ENCODE data around the gene REG4.

Gene REG4

DNA sequence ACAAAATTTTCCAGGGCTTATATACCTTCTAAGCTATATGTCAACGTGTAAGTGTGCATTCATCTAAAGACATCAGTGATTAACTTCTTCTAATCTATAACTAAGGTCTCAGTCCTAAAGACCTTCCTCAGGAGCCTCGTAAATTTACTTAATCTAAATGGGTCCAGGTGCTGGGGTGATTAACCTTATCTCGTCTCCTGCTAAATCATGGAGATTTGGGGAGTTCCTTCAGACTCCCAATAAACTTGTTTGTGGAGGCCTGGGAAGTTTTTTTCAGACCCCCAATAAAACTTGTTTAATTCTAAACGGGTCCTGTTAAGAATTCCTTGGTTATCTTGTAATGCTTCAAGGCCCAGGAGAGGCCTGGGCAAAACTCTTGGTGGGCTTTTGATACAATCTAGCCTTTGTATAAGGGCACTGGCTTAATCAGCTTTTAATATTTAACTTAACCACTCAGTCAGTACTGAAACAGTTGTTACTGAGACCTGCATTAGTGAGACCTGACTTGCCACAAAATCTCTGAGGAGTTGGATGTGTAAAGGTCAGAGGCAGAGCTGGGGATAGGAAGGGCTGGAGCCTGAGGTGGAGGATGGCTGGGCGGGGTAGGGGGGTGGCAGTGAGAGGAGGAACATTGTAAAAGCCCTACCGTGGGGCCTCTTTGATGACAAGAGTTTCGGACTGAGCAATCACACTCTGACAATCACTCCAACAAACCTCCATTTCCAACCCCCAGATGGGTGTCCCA is 36.3 kb downstream of the REG4 start:
- H3K4me1 Mint-ChIP-seq = no peaks in the 10 kb centered on the region
- H3K36me3 Mint-ChIP-seq = no peaks in the 10 kb centered on the region
- H3K27ac Mint-ChIP-seq = no peak overlapping the region
- DNase-seq (ENCODE audit: low spot score in 2 of 2) = no peak
- no peaks in the 10 kb centered on the region for H3K9me3 Mint-ChIP-seq
- no peak for ATAC-seq
- no peak overlapping the region for H3K4me3 Mint-ChIP-seq

DNA sequence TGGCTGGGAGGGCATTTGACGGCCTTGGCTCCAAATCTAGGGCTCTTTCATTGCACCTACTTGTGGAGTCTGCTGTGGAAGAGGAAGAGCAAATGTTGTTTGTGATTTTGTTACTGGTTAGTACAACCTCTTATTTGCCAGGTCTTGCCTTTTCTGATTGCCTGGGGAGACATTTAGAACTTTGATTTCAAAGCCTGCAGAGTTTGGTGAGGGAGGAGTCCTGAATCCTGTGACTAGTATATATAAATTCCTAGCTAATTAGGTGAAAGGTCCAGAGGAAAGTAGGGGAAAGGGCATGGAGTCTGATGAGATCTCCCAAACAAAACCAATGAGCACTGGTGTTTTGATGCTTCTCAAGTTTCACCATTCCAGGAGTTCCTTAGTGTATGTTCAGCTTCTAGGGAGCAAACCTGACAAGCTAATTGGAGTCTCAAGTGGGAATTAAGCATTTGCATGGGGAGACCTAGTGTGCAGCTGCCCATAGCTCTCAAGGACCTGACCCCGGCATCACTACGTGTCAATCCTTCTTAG is 37.5 kb downstream of the REG4 start:
- Mint-ChIP-seq H3K9me3 (no peaks in the 10 kb centered on the region), H3K4me1 (no peaks in the 10 kb centered on the region), H3K4me3 (no peak overlapping the region), H3K27ac (no peak overlapping the region), H3K36me3 (no peaks in the 10 kb centered on the region)
- ATAC-seq (no peak), DNase-seq (ENCODE audit: low spot score in 2 of 2) (no peak)

GRCh38 chr1:119772298-119772697 is 39.0 kb downstream of the REG4 start:
- no peak for ATAC-seq
- Mint-ChIP-seq H3K4me1 (no peaks in the 10 kb centered on the region), H3K36me3 (no peaks in the 10 kb centered on the region), H3K9me3 (no peaks in the 10 kb centered on the region), H3K27ac (no peak overlapping the region), H3K4me3 (no peak overlapping the region)
- DNase-seq (ENCODE audit: low spot score in 2 of 2) = no peak

GRCh38 chr1:119771770-119772169 is 39.5 kb downstream of the REG4 start:
- no peak for DNase-seq (ENCODE audit: low spot score in 2 of 2)
- no peak for ATAC-seq
- Mint-ChIP-seq H3K9me3 (no peaks in the 10 kb centered on the region), H3K36me3 (no peaks in the 10 kb centered on the region), H3K27ac (no peak overlapping the region), H3K4me3 (no peak overlapping the region), H3K4me1 (no peaks in the 10 kb centered on the region)

DNA sequence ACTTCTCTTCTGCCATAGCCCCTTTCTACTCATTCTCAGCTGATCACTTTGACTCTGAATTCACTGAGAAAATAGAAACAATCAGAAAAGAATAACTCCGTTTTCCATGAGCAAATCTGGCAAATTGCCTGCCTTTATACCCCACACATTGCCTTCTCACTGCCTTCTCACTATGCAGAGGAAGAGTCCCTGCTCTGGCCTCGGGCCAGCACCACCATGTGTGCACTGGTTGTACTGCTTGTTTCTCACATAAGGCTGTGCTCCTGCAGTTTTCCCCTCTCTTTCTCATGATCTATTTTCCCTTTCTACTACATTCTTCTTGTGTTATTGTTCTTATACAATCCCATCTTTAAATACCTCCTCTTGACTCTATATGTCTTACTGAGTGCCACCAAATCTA is 40.2 kb downstream of the REG4 start:
- Mint-ChIP-seq H3K9me3 (no peaks in the 10 kb centered on the region), H3K36me3 (no peaks in the 10 kb centered on the region), H3K4me3 (no peak overlapping the region), H3K4me1 (no peaks in the 10 kb centered on the region), H3K27ac (no peak overlapping the region)
- DNase-seq (ENCODE audit: low spot score in 2 of 2) = no peak
- no peak for ATAC-seq

GRCh38 chr1:119768778-119769177 is 42.5 kb downstream of the REG4 start, which contains the start of gene HMGCS2:
Gene HMGCS2 (minus strand): TSS chr1:119768905. CDS start chr1:119768844, 61 bp downstream.
- no peaks in the 10 kb centered on the region for H3K36me3 Mint-ChIP-seq
- ATAC-seq (peak; percentile 13), DNase-seq (ENCODE audit: low spot score in 2 of 2) (no peak)
- H3K4me3 Mint-ChIP-seq = no peak within 1 kb of the TSS
- H3K9me3 Mint-ChIP-seq = no peaks in the 10 kb centered on the region
- no peak within 1 kb of the TSS for H3K27ac Mint-ChIP-seq
- H3K4me1 Mint-ChIP-seq = no peaks in the 10 kb centered on the region

- H3K36me3 Mint-ChIP-seq = no peaks in the 10 kb centered on the region
- no peak overlapping the region for H3K27ac Mint-ChIP-seq
- H3K4me3 Mint-ChIP-seq = no peak overlapping the region
- no peak for DNase-seq (ENCODE audit: low spot score in 2 of 2)
- H3K4me1 Mint-ChIP-seq = no peaks in the 10 kb centered on the region
- ATAC-seq = no peak
- no peaks in the 10 kb centered on the region for H3K9me3 Mint-ChIP-seq
Measured at GRCh38 chr1:119767486-119767885, 43.8 kb downstream of the REG4 start.

DNA sequence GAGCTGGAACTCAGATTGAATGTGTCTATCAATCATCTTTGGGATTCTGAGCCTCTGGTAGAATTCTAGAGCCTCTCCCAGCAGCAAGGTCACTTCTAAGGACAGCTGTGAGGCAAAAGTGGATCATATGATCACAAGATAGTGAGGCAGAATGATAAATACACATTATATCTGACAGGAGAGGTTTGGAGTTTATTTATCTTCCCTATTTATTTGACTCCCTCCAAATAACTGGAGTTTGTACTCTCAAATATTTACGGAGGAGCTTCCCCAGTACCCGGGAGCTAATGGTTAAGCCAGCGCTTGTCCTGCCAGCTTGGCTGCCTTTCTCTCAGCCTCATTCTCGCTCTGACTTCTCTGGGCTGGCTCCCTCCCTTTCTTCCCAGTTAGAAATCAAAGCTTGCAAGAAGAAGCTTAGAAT is 44.9 kb downstream of the REG4 start:
- DNase-seq (ENCODE audit: low spot score in 2 of 2) (no peak), ATAC-seq (no peak)
- Mint-ChIP-seq H3K4me1 (no peaks in the 10 kb centered on the region), H3K27ac (no peak overlapping the region), H3K36me3 (no peaks in the 10 kb centered on the region), H3K4me3 (no peak overlapping the region), H3K9me3 (no peaks in the 10 kb centered on the region)

DNA sequence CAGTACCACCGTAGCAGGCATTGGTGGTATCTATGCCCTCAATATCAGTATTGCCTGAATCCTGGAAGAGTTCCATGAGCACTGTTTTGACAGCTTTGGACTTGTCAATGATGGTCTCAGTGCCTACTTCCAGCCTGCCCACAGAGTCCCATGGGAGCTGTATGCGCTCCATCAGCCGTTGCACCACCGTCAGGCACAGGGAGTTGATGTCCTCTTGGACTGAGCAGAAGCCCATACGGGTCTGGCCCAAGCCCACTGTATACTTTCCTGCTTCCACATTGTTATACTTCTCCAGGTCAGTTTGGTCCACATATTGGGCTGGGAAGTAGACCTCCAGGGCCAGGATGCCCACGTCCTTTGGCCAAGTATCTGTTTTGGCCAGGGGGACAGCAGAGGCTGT is 47.0 kb downstream of the REG4 start:
- ATAC-seq = no peak
- no peaks in the 10 kb centered on the region for H3K36me3 Mint-ChIP-seq

GRCh38 chr1:119762953-119763352 is 48.3 kb downstream of the REG4 start:
- Mint-ChIP-seq H3K27ac (no peak overlapping the region), H3K36me3 (no peaks in the 10 kb centered on the region), H3K4me1 (no peaks in the 10 kb centered on the region), H3K9me3 (no peaks in the 10 kb centered on the region), H3K4me3 (no peak overlapping the region)
- DNase-seq (ENCODE audit: low spot score in 2 of 2) (no peak), ATAC-seq (no peak)

More for the DNA sequence above, 47.0 kb downstream of the REG4 start:
- Mint-ChIP-seq H3K4me3 (no peak overlapping the region), H3K27ac (no peak overlapping the region), H3K4me1 (no peaks in the 10 kb centered on the region), H3K9me3 (no peaks in the 10 kb centered on the region)
- no peak for DNase-seq (ENCODE audit: low spot score in 2 of 2)

- Mint-ChIP-seq H3K27ac (no peak overlapping the region), H3K4me3 (no peak overlapping the region), H3K9me3 (no peaks in the 10 kb centered on the region), H3K4me1 (no peaks in the 10 kb centered on the region), H3K36me3 (no peaks in the 10 kb centered on the region)
- no peak for ATAC-seq
- no peak for DNase-seq (ENCODE audit: low spot score in 2 of 2)
Measured at GRCh38 chr1:119762409-119762808, 48.9 kb downstream of the REG4 start.

- Mint-ChIP-seq H3K27ac (no peak overlapping the region), H3K4me3 (no peak overlapping the region), H3K36me3 (no peaks in the 10 kb centered on the region), H3K4me1 (no peaks in the 10 kb centered on the region), H3K9me3 (no peaks in the 10 kb centered on the region)
- ATAC-seq (no peak), DNase-seq (ENCODE audit: low spot score in 2 of 2) (no peak)
Measured at GRCh38 chr1:119758584-119758983, 52.7 kb downstream of the REG4 start.

- Mint-ChIP-seq H3K4me1 (no peaks in the 10 kb centered on the region), H3K4me3 (no peak overlapping the region), H3K27ac (no peak overlapping the region), H3K36me3 (no peaks in the 10 kb centered on the region), H3K9me3 (no peaks in the 10 kb centered on the region)
- ATAC-seq = no peak
- no peak for DNase-seq (ENCODE audit: low spot score in 2 of 2)
Measured at GRCh38 chr1:119752592-119752991, 58.7 kb downstream of the REG4 start.

DNA sequence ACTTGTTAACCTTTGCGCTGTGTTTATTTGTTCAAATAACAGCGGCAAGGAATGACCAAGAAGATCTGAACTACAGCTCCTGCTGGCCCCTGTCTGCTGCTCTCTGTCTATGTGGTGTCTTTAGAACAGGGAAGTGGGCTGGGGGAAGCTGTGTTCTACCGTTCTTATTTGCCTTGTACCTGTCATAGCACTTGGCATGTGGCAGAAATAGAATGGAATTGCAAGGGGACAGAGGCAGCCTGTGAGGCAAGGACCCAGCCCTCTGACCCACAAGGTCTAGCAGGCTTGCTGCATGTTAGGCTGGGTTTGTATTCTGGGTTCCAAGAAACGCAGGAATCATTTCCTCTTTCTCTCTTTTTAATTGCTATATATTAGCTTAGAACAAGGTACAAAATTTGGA is 63.2 kb downstream of the REG4 start:
- Mint-ChIP-seq H3K27ac (no peak overlapping the region), H3K9me3 (no peaks in the 10 kb centered on the region), H3K4me1 (peaks cover 6% of the 10 kb centered on the region), H3K4me3 (no peak overlapping the region), H3K36me3 (no peaks in the 10 kb centered on the region)
- DNase-seq (ENCODE audit: low spot score in 2 of 2) (no peak), ATAC-seq (no peak)

GRCh38 chr1:119747451-119747850 is 63.8 kb downstream of the REG4 start:
- H3K4me3 Mint-ChIP-seq = no peak overlapping the region
- H3K27ac Mint-ChIP-seq = no peak overlapping the region
- DNase-seq (ENCODE audit: low spot score in 2 of 2) = no peak
- ATAC-seq = no peak
- H3K36me3 Mint-ChIP-seq = no peaks in the 10 kb centered on the region
- H3K9me3 Mint-ChIP-seq = no peaks in the 10 kb centered on the region
- H3K4me1 Mint-ChIP-seq = peaks cover 6% of the 10 kb centered on the region

GRCh38 chr1:119745034-119745433 is 66.2 kb downstream of the REG4 start:
- Mint-ChIP-seq H3K9me3 (no peaks in the 10 kb centered on the region), H3K4me1 (peaks cover 6% of the 10 kb centered on the region), H3K4me3 (no peak overlapping the region), H3K27ac (no peak overlapping the region), H3K36me3 (no peaks in the 10 kb centered on the region)
- DNase-seq (ENCODE audit: low spot score in 2 of 2) (no peak), ATAC-seq (no peak)
